K562 (cell line): ENCODE results near the gene CAMSAP2. TPM values are rescaled to one million over a fixed set of nuclear protein-coding genes. Genes with fewer than 3 reads are reported as not detected.

Source experiments
- ATAC-seq: fragments of 200-7000 bp; cut with Tn5 transposase; 3 replicates; pipeline ENCODE4 v1.9.1; 2020; ENCODE audit warnings: moderate library complexity
- BruUV-seq: library from RNA; stranded (reverse); fragments of 400-500 nt; replicated peaks from 2 replicates; lab custom pipeline; 2021; lab: Mats Ljungman, UMichigan
- CTCF ChIA-PET: fragments of 300-600 bp; formaldehyde crosslinking; extraction: SDS; loops from one replicate; lab custom pipeline; 2021; ENCODE audit warnings: low intra/inter-chr PET ratio; lab: Yijun Ruan, JAX
- POLR2A ChIA-PET: fragments of 300-600, 350-650 bp; sonication (Branson Sonifier 250); formaldehyde crosslinking; extraction: SDS; loops from one replicate; lab custom pipeline; 2021; ENCODE audit warnings: antibody characterized with exemption, inconsistent platforms; lab: Yijun Ruan, JAX
- DNase-seq, 4 experiments: peaks; one replicate each; pipeline versions ENCODE4 v3.0.0 to v3.0.0-alpha.2; 2011 to 2018; ENCODE audit warnings: low spot score in 3 of 4, mixed read lengths in 3 of 4; ENCODE audit errors: extremely low read depth in 1 of 4
- FAIRE-seq: peaks from 2 replicates; lab custom pipeline; 2011; peaks lifted over from hg19 to GRCh38; lab: Jason Lieb, UNC
- H2AFZ ChIP-seq: 2 replicates; pipeline ENCODE4 v1.6.0; 2011; ENCODE audit warnings: low read depth, low read length, control low read depth, inconsistent platforms
- H3K27ac ChIP-seq: fragments of 200-600 bp; 3 replicates; pipeline ENCODE4 v1.8.0; 2011; ENCODE audit warnings: low read depth, mild to moderate bottlenecking, control low read depth, inconsistent platforms, low read length, moderate library complexity, mixed read lengths; ENCODE audit errors: extremely low read depth
- H3K27me3 ChIP-seq, 2 experiments: fragments of 300-600 bp in 1 of 2; 2 replicates in 1 of 2; 3 replicates in 1 of 2; pipeline versions ENCODE4 v1.6.0 to v1.8.0; 2011; ENCODE audit warnings: inconsistent platforms in 2 of 2, low read length in 2 of 2, mild to moderate bottlenecking in 1 of 2, mixed read lengths in 1 of 2, moderate library complexity in 1 of 2; ENCODE audit not compliant: control insufficient read depth in 2 of 2, insufficient read depth in 2 of 2
- H3K36me3 ChIP-seq: fragments of 300-600 bp; 3 replicates; pipeline ENCODE4 v1.8.0; 2011; ENCODE audit warnings: mild to moderate bottlenecking, low read length, inconsistent platforms; ENCODE audit not compliant: control insufficient read depth, insufficient read depth
- H3K4me1 ChIP-seq, 2 experiments: fragments of 200-600 bp in 1 of 2; replicated peaks in 1 of 2; 2 replicates in 1 of 2; 3 replicates in 1 of 2; pipeline versions ENCODE4 v1.5.1 to v1.8.0; 2011; ENCODE audit warnings: inconsistent platforms in 2 of 2, low read length in 2 of 2, mild to moderate bottlenecking in 1 of 2, mixed read lengths in 1 of 2, moderate library complexity in 1 of 2; ENCODE audit not compliant: control insufficient read depth in 2 of 2, insufficient read depth in 2 of 2
- H3K4me2 ChIP-seq: 2 replicates; pipeline ENCODE4 v1.6.1; 2011; ENCODE audit warnings: low read length, control low read depth, inconsistent platforms, mixed read lengths; ENCODE audit not compliant: insufficient read depth
- H3K4me3 ChIP-seq: fragments of 200-600 bp; sonication (generic), shearing (Covaris generic); 2 replicates; pipeline ENCODE4 v1.5.1; 2016; ENCODE audit warnings: control low read depth, inconsistent platforms
- H3K79me2 ChIP-seq: fragments of 200-600 bp; 3 replicates; pipeline ENCODE4 v1.8.0; 2011; ENCODE audit warnings: low read length, inconsistent platforms; ENCODE audit not compliant: control insufficient read depth, insufficient read depth
- H3K9ac ChIP-seq, 2 experiments: 2 replicates each; pipeline versions ENCODE4 v1.6.0 to v1.6.1; 2011; ENCODE audit warnings: low read depth in 2 of 2, low read length in 2 of 2, control low read depth in 1 of 2, inconsistent platforms in 1 of 2, mild to moderate bottlenecking in 1 of 2, mixed read lengths in 1 of 2; ENCODE audit not compliant: insufficient read depth in 1 of 2
- H3K9me1 ChIP-seq: one replicate; pipeline ENCODE4 v1.6.0; 2011; ENCODE audit warnings: inconsistent platforms, mild to moderate bottlenecking, low read length, moderate library complexity; ENCODE audit not compliant: control insufficient read depth, insufficient read depth
- H3K9me3 ChIP-seq: replicated peaks from 2 replicates; pipeline ENCODE4 v1.5.1; 2011; ENCODE audit warnings: low read depth, low read length, inconsistent platforms; ENCODE audit not compliant: control insufficient read depth, insufficient read depth
- H4K20me1 ChIP-seq: replicated peaks from 2 replicates; pipeline ENCODE4 v1.6.1; 2011; ENCODE audit warnings: low read length, inconsistent platforms, mixed read lengths; ENCODE audit not compliant: control insufficient read depth, insufficient read depth
- GABPA ChIP-seq: fragments of 200-800 bp; sonication (Bioruptor generic); conservative IDR thresholded peaks from 2 replicates; pipeline ENCODE4 v1.6.1; 2016; ENCODE audit warnings: low read depth, missing genetic modification characterization, missing compliant biosample characterization
- PKNOX1 ChIP-seq: fragments of 450-650 bp; IDR thresholded peaks from 2 replicates; pipeline ENCODE4 v1.6.1; 2016
- WGBS: fragments of 100-300 bp; shearing (Covaris generic); methylation state at CpG from one replicate; pipeline ENCODE4 v1.1.6; 2016; ENCODE audit warnings: low coverage, mixed read lengths; ENCODE audit not compliant: insufficient coverage; ENCODE audit errors: missing lambda C conversion rate; 5-methylcytosine and 5-hydroxymethylcytosine counted together
- in situ Hi-C: fragments of 300-500 bp; cut with MboI; formaldehyde crosslinking; loops from 4 replicates; pipeline ENCODE4 v1.15.0; 2018; ENCODE audit warnings: inconsistent platforms, mixed read lengths
- intact Hi-C: fragments of 100-400 bp; cut with micrococcal nuclease; formaldehyde crosslinking; loops from 2 replicates; pipeline ENCODE4 v1.14.2; 2022
- polyA plus RNA-seq, 8 experiments: library from polyadenylated mRNA; depleted of rRNA in 4 of 8; stranded (reverse) in 5 of 8; unstranded in 3 of 8; fragments of >200 nt; fragmentation: Nextera tagmentation in 2 of 8; fragmentation: Illumina TruSeq in 1 of 8; extraction: Ambion mirVana in 2 of 8; extraction: Trizol in 1 of 8; gene quantifications; 2 replicates each; pipeline versions ENCODE4 v1.2.1 to v1.2.3, GENCODE V29; 2011 to 2014; ENCODE audit warnings: inconsistent platforms in 1 of 8, missing spikeins in 1 of 8
- total RNA-seq, 7 experiments: library from RNA; depleted of rRNA in 6 of 7; stranded (reverse); fragments of >200 nt in 6 of 7; fragmentation: Illumina TruSeq in 2 of 7; extraction: Trizol in 2 of 7; gene quantifications; 2 replicates each; pipeline versions ENCODE4 v1.2.1 to v1.2.3, GENCODE V29; 2011 to 2021; ENCODE audit warnings: low replicate concordance in 1 of 7

Gene CAMSAP2
- total and polyA plus RNA-seq, 9 of the 15 experiments (the other 6 are each of a cell fraction or from before 2014, with no cell fraction given) = 1.4 to 7.5 (median 2.7) TPM

- no peaks in the 10 kb centered on the region for H3K9me1 ChIP-seq
Measured at GRCh38 chr1:200899954-200900867, 161.5 kb downstream of the CAMSAP2 start.

More at GRCh38 chr1:200899954-200900867, 161.5 kb downstream of the CAMSAP2 start:
- CTCF ChIA-PET = no interaction called here
- no peak for DNase-seq
- no peaks in the 10 kb centered on the region for H3K79me2 ChIP-seq
- TF ChIP-seq GABPA (tag) (no peak), PKNOX1 (peak; percentile 30; the same call in 1 of the 2 replicates)
- TF ChIP-seq, all 486 proteins: peak for 1
- H3K4me2 ChIP-seq = no peak overlapping the region
- peaks cover 54 to 88% of the 10 kb centered on the region in 2 experiments for H3K27me3 ChIP-seq
- intact Hi-C loops = no loop called here
- WGBS = 4% methylated on average over 16 of the region's 16 CpGs
- no peak overlapping the region for H3K4me3 ChIP-seq
- no peak overlapping the region for H2AFZ ChIP-seq
- no TSS peak for BruUV-seq
- H3K36me3 ChIP-seq = no peaks in the 10 kb centered on the region
- no peak overlapping the region for H3K27ac ChIP-seq
- peaks cover 21% of the 10 kb centered on the region for H4K20me1 ChIP-seq
- in situ Hi-C loops = no loop called here
- FAIRE-seq (no peak), ATAC-seq (peak; percentile 16; the same call in 2 of the 3 replicates)
- POLR2A ChIA-PET = interaction anchor here (0.6 to 1.5 kb wide), 3 partner anchors 11 to 19 kb away, joined by 3 to 7 read pairs (median 3); no protein-coding TSS in a partner anchor
- H3K4me1 ChIP-seq = peaks cover 0 to 16% of the 10 kb centered on the region in 2 experiments; a peak in 1 of 5 replicates
- H3K9ac ChIP-seq = no peak overlapping the region; a peak in 1 of 4 replicates
- H3K9me3 ChIP-seq = no peaks in the 10 kb centered on the region
